HepG2 (cell line): ENCODE measurements around the gene CABLES2. TPM values are rescaled to one million over a fixed set of nuclear protein-coding genes. Genes with fewer than 3 reads are reported as not detected.

Experiments used
- ATF3 ChIP-seq: sonication (generic); formaldehyde crosslinking; IDR thresholded peaks from 2 replicates; pipeline ENCODE4 v1.4.0; 2020; ENCODE audit warnings: missing genetic modification reagents
- BCL3 ChIP-seq: sonication (generic); formaldehyde crosslinking; IDR thresholded peaks from 2 replicates; pipeline ENCODE4 v1.5.1; 2020; ENCODE audit warnings: mild to moderate bottlenecking, missing genetic modification reagents, moderate library complexity
- GATAD1 ChIP-seq: IDR thresholded peaks from 2 replicates; pipeline ENCODE4 v1.6.1; 2016; ENCODE audit warnings: missing genetic modification reagents, missing compliant biosample characterization
- GFI1 ChIP-seq: sonication (generic); formaldehyde crosslinking; IDR thresholded peaks from 2 replicates; pipeline ENCODE4 v1.5.0; 2020; ENCODE audit warnings: missing genetic modification reagents, mild to moderate bottlenecking, borderline replicate concordance
- HMGA1 ChIP-seq: sonication (generic); formaldehyde crosslinking; conservative IDR thresholded peaks from 2 replicates; pipeline ENCODE4 v1.4.0; 2020; ENCODE audit warnings: missing genetic modification reagents
- KLF16 ChIP-seq, 2 experiments: sonication (generic) in 1 of 2; formaldehyde crosslinking in 1 of 2; IDR thresholded peaks; 2 replicates each; pipeline versions ENCODE4 v1.6.1 to v1.8.0; 2016 to 2023; ENCODE audit warnings: missing genetic modification reagents in 2 of 2, missing compliant biosample characterization in 1 of 2
- LBX2 ChIP-seq: sonication (generic); formaldehyde crosslinking; IDR thresholded peaks from 2 replicates; pipeline ENCODE4 v1.5.0; 2020; ENCODE audit warnings: missing genetic modification reagents, mild to moderate bottlenecking, borderline replicate concordance
- MAFK ChIP-seq, 2 experiments: IDR thresholded peaks in 1 of 2; conservative IDR thresholded peaks in 1 of 2; 2 replicates each; pipeline ENCODE4 v1.6.1; 2011; ENCODE audit warnings: improper control_type of control experiment in 2 of 2, low read length in 2 of 2
- SRSF1 ChIP-seq: fragments of 200-400 bp; formaldehyde crosslinking; optimal IDR thresholded peaks from 2 replicates; pipeline ENCODE3; 2017; ENCODE audit warnings: mild to moderate bottlenecking, low read depth, low read length, moderate library complexity
- STAG1 ChIP-seq: sonication (generic); formaldehyde crosslinking; IDR thresholded peaks from 2 replicates; pipeline ENCODE4 v1.4.0; 2020; ENCODE audit warnings: missing genetic modification reagents
- TOPORS ChIP-seq: sonication (generic); formaldehyde crosslinking; IDR thresholded peaks from 2 replicates; pipeline ENCODE4 v1.8.0; 2023; ENCODE audit warnings: mild to moderate bottlenecking, missing genetic modification reagents
- ZFP90 ChIP-seq: sonication (generic); formaldehyde crosslinking; IDR thresholded peaks from 2 replicates; pipeline ENCODE4 v1.8.0; 2022; ENCODE audit warnings: missing genetic modification reagents, mild to moderate bottlenecking, inconsistent platforms, borderline replicate concordance
- ZKSCAN8 ChIP-seq: IDR thresholded peaks from 2 replicates; pipeline ENCODE4 v1.6.1; 2016; ENCODE audit warnings: borderline replicate concordance, missing genetic modification reagents, missing compliant biosample characterization
- ZNF280D ChIP-seq: sonication (generic); formaldehyde crosslinking; IDR thresholded peaks from 2 replicates; pipeline ENCODE4 v1.5.1; 2020; ENCODE audit warnings: mild to moderate bottlenecking, missing genetic modification reagents
- ZNF616 ChIP-seq: sonication (generic); formaldehyde crosslinking; IDR thresholded peaks from 2 replicates; pipeline ENCODE4 v1.5.0; 2020; ENCODE audit warnings: low read depth, mild to moderate bottlenecking, missing genetic modification reagents
- ZNF619 ChIP-seq: sonication (generic); formaldehyde crosslinking; IDR thresholded peaks from 2 replicates; pipeline ENCODE4 v1.4.0; 2020; ENCODE audit warnings: mild to moderate bottlenecking, missing genetic modification reagents
- ZNF644 ChIP-seq: IDR thresholded peaks from 2 replicates; pipeline ENCODE4 v1.6.1; 2016; ENCODE audit warnings: low read depth
- ZNF766 ChIP-seq: sonication (generic); formaldehyde crosslinking; IDR thresholded peaks from 2 replicates; pipeline ENCODE4 v1.5.0; 2020; ENCODE audit warnings: missing genetic modification reagents, borderline replicate concordance
- ZNF777 ChIP-seq: sonication (generic); formaldehyde crosslinking; IDR thresholded peaks from 2 replicates; pipeline ENCODE4 v1.4.0; 2020; ENCODE audit warnings: missing genetic modification reagents
- ZNF891 ChIP-seq: sonication (generic); formaldehyde crosslinking; IDR thresholded peaks from 2 replicates; pipeline ENCODE4 v1.5.0; 2020; ENCODE audit warnings: mild to moderate bottlenecking, missing genetic modification reagents
- ZSCAN25 ChIP-seq: sonication (generic); formaldehyde crosslinking; IDR thresholded peaks from 2 replicates; pipeline ENCODE4 v1.8.0; 2022; ENCODE audit warnings: mild to moderate bottlenecking, missing genetic modification reagents
- ZSCAN30 ChIP-seq: sonication (generic); formaldehyde crosslinking; IDR thresholded peaks from 2 replicates; pipeline ENCODE4 v1.5.0; 2020; ENCODE audit warnings: mild to moderate bottlenecking, missing genetic modification reagents
- polyA plus RNA-seq, 8 experiments: library from polyadenylated mRNA; depleted of rRNA in 3 of 8; stranded (reverse) in 7 of 8; unstranded in 1 of 8; fragments of >200 nt; fragmentation: Illumina TruSeq in 4 of 8; extraction: Trizol in 4 of 8; gene quantifications; 2 replicates each; pipeline versions ENCODE4 v1.2.1 to v1.2.3, GENCODE V29; 2011 to 2016; ENCODE audit warnings: low read depth in 4 of 8, missing spikeins in 1 of 8, mixed read lengths in 1 of 8; ENCODE audit not compliant: insufficient read depth in 1 of 8
- total RNA-seq, 5 experiments: library from RNA; depleted of rRNA; stranded (reverse); fragments of >200 nt; fragmentation: Illumina TruSeq; extraction: Trizol; gene quantifications; 2 replicates each; pipeline ENCODE4 v1.2.3, GENCODE V29; 2016; ENCODE audit warnings: low read depth in 1 of 5

Gene CABLES2
- total and polyA plus RNA-seq, 2 of the 13 experiments (the other 11 are each of a cell fraction or from before 2014, with no cell fraction given) = 5.2 to 9.7 TPM

- TF ChIP-seq ZSCAN25 (CRISPR knock-in tag) (peak; percentile 46; the same call in 1 of the 2 replicates), ZFP90 (no peak), ZKSCAN8 (CRISPR knock-in tag) (no peak), ZNF280D (CRISPR knock-in tag) (no peak), ZNF619 (peak; percentile 49; the same call in 1 of the 2 replicates), ATF3 (CRISPR knock-in tag) (no peak), KLF16 (CRISPR knock-in tag; IDR thresholded peaks at IDR 0.05) (no peak), ZNF891 (no peak; the same call in 1 of the 2 replicates), HMGA1 (CRISPR knock-in tag) (no peak), ZNF766 (CRISPR knock-in tag) (no peak), ZNF644 (CRISPR knock-in tag) (no peak), BCL3 (CRISPR knock-in tag) (no peak), GATAD1 (CRISPR knock-in tag) (0 out of 2 replicates have a peak, but pooled peaks have one; percentile 34), ZNF777 (CRISPR knock-in tag) (no peak), TOPORS (no peak), GFI1 (CRISPR knock-in tag) (no peak), ZSCAN30 (CRISPR knock-in tag) (no peak), ZNF616 (CRISPR knock-in tag) (no peak), SRSF1 (no peak), STAG1 (CRISPR knock-in tag) (peak; percentile 37), LBX2 (CRISPR knock-in tag) (0 out of 2 replicates have a peak, but pooled peaks have one; percentile 51), MAFK (conservative IDR thresholded peaks at IDR 0.05 in 1 of 2, IDR thresholded peaks at IDR 0.05 in 1 of 2; ENCODE audit: low read length in 2 of 2) (no peak)
Observed at GRCh38 chr20:62374331-62375152, 32.5 kb downstream of the CABLES2 start (continued).
